Activated CD8-positive, alpha-beta T cell treated with anti-CD3 and anti-CD28 coated beads, Interleukin-2, amount 10 ng/mL, durations not matched to agents 7 days and 5 days (primary cell): ENCODE measurements around the gene FAM227A. TPM values are rescaled to one million over a fixed set of nuclear protein-coding genes. Genes with fewer than 3 reads are reported as not detected.
"Not testable (repeated sequence)": the region's sequence is repeated elsewhere in the genome, so short reads cannot be mapped to it uniquely, and the experiment has no call there.

Experiments
- ATAC-seq: fragments of 150-1000 bp; cut with Tn5 transposase; one replicate; pipeline ENCODE4 v1.10.0; 2021; ENCODE audit warnings: moderate library complexity
- CTCF ChIA-PET: fragments of 350-600 bp; sonication (Branson Sonifier 250); formaldehyde crosslinking; loops from one replicate; lab custom pipeline; 2021; ENCODE audit warnings: antibody characterized with exemption; lab: Charles Lee
- POLR2A ChIA-PET: fragments of 350-600 bp; sonication (Branson Sonifier 250); formaldehyde crosslinking; loops from one replicate; lab custom pipeline; 2021; ENCODE audit warnings: antibody characterized with exemption; lab: Charles Lee
- DNase-seq: peaks from one replicate; pipeline ENCODE4 v3.0.0-alpha.2; 2020
- H3K27ac Mint-ChIP-seq: one replicate; pipeline ENCODE4 v1.8.0; 2021; ENCODE audit warnings: mild to moderate bottlenecking, mixed read lengths
- H3K27me3 Mint-ChIP-seq: one replicate; pipeline ENCODE4 v1.8.0; 2021; ENCODE audit warnings: low read depth, mixed read lengths
- H3K36me3 Mint-ChIP-seq: one replicate; pipeline ENCODE4 v1.8.0; 2021; ENCODE audit warnings: low read depth, mixed read lengths
- H3K4me1 Mint-ChIP-seq: one replicate; pipeline ENCODE4 v1.8.0; 2021; ENCODE audit warnings: low read depth, mixed read lengths
- H3K4me3 Mint-ChIP-seq: one replicate; pipeline ENCODE4 v1.8.0; 2021; ENCODE audit warnings: mild to moderate bottlenecking, mixed read lengths
- H3K9me3 Mint-ChIP-seq: one replicate; pipeline ENCODE4 v1.8.0; 2022; ENCODE audit warnings: mixed read lengths; ENCODE audit not compliant: insufficient read depth
- total RNA-seq, 2 experiments: library from RNA; stranded (reverse); gene quantifications; one replicate each; pipeline ENCODE4 v1.2.3, GENCODE V29; 2021

Gene FAM227A
- total RNA-seq, 2 experiments from 2014 or later = 0.87 to 0.89 TPM

- peak; percentile 64 for DNase-seq
- no peaks in the 10 kb centered on the region for H3K27me3 Mint-ChIP-seq
- POLR2A ChIA-PET = interaction anchor here (0.6 to 2.5 kb wide), 5 partner anchors 25 to 455 kb away, joined by 3 to 21 read pairs (median 3); partner anchors contain the start of genes MAFF and TOMM22
- CTCF ChIA-PET = interaction anchor here (0.8 to 1.8 kb wide), 3 partner anchors 13 to 85 kb away, joined by 3 to 9 read pairs (median 3); partner anchors contain the start of gene TOMM22
- peak overlapping the region; percentile 91 for H3K4me3 Mint-ChIP-seq
- ATAC-seq = peak; percentile 37
- H3K4me1 Mint-ChIP-seq = peaks cover 19% of the 10 kb centered on the region
- H3K36me3 Mint-ChIP-seq = peaks cover 2% of the 10 kb centered on the region
- H3K9me3 Mint-ChIP-seq = no peaks in the 10 kb centered on the region
- H3K27ac Mint-ChIP-seq = peak overlapping the region; percentile 98
These were observed 1.1 kb upstream of the FAM227A start for GRCh38 chr22:38657045-38657909.

GRCh38 chr22:38655519-38656255 is 505 bp downstream of the FAM227A start:
- Mint-ChIP-seq H3K27me3 (no peaks in the 10 kb centered on the region), H3K36me3 (no peaks in the 10 kb centered on the region), H3K27ac (peak overlapping the region; percentile 98), H3K4me1 (peaks cover 19% of the 10 kb centered on the region), H3K4me3 (peak overlapping the region; percentile 91), H3K9me3 (no peaks in the 10 kb centered on the region)
- CTCF ChIA-PET = no interaction called here
- DNase-seq (no peak), ATAC-seq (no peak)
- POLR2A ChIA-PET = interaction anchor here (0.7 kb wide), 1 partner anchor 26 kb away, joined by 4 read pairs; the partner anchor contains the start of gene TOMM22

GRCh38 chr22:38653741-38654140 is 2.5 kb downstream of the FAM227A start:
- POLR2A ChIA-PET = interaction anchor here (1.9 kb wide), 1 partner anchor 28 kb away, joined by 5 read pairs; the partner anchor contains the start of gene TOMM22
- H3K27me3 Mint-ChIP-seq = no peaks in the 10 kb centered on the region
- H3K27ac Mint-ChIP-seq = no peak overlapping the region
- no peak overlapping the region for H3K4me3 Mint-ChIP-seq
- CTCF ChIA-PET = interaction anchor here (0.8 to 1.1 kb wide), 2 partner anchors 28 to 46 kb away, joined by 3 to 4 read pairs; partner anchors contain the start of gene TOMM22
- H3K9me3 Mint-ChIP-seq = no peaks in the 10 kb centered on the region
- ATAC-seq (no peak), DNase-seq (no peak)
- H3K4me1 Mint-ChIP-seq = peaks cover 19% of the 10 kb centered on the region
- H3K36me3 Mint-ChIP-seq = no peaks in the 10 kb centered on the region

GRCh38 chr22:38652859-38653258 is 3.3 kb downstream of the FAM227A start:
- Mint-ChIP-seq H3K4me1 (peaks cover 14% of the 10 kb centered on the region), H3K36me3 (no peaks in the 10 kb centered on the region), H3K27me3 (no peaks in the 10 kb centered on the region), H3K4me3 (no peak overlapping the region), H3K9me3 (no peaks in the 10 kb centered on the region), H3K27ac (no peak overlapping the region)
- DNase-seq (peak; percentile 28), ATAC-seq (no peak)
- POLR2A ChIA-PET = interaction anchor here (1.9 kb wide), 1 partner anchor 29 kb away, joined by 5 read pairs; the partner anchor contains the start of gene TOMM22
- CTCF ChIA-PET = interaction anchor here (0.8 to 1.1 kb wide), 2 partner anchors 29 to 47 kb away, joined by 3 to 4 read pairs; partner anchors contain the start of gene TOMM22

- CTCF ChIA-PET = no interaction called here
- ATAC-seq (no peak), DNase-seq (no peak)
- H3K9me3 Mint-ChIP-seq = no peaks in the 10 kb centered on the region
- H3K36me3 Mint-ChIP-seq = no peaks in the 10 kb centered on the region
- H3K4me3 Mint-ChIP-seq = no peak overlapping the region
- H3K27me3 Mint-ChIP-seq = no peaks in the 10 kb centered on the region
- POLR2A ChIA-PET = no interaction called here
- H3K27ac Mint-ChIP-seq = no peak overlapping the region
- H3K4me1 Mint-ChIP-seq = peaks cover 3% of the 10 kb centered on the region
These were observed 6.2 kb downstream of the FAM227A start for GRCh38 chr22:38649841-38650522.

GRCh38 chr22:38645430-38645829 is 10.8 kb downstream of the FAM227A start:
- CTCF ChIA-PET = no interaction called here
- H3K36me3 Mint-ChIP-seq = no peaks in the 10 kb centered on the region
- no peak for DNase-seq
- H3K4me3 Mint-ChIP-seq = no peak overlapping the region
- POLR2A ChIA-PET = no interaction called here
- ATAC-seq = no peak
- peaks cover 2% of the 10 kb centered on the region for H3K27me3 Mint-ChIP-seq
- no peaks in the 10 kb centered on the region for H3K4me1 Mint-ChIP-seq
- no peak overlapping the region for H3K27ac Mint-ChIP-seq
- no peaks in the 10 kb centered on the region for H3K9me3 Mint-ChIP-seq

GRCh38 chr22:38644245-38644644 is 11.9 kb downstream of the FAM227A start:
- POLR2A ChIA-PET = not testable (repeated sequence)

GRCh38 chr22:38641476-38642040 is 14.6 kb downstream of the FAM227A start:
- H3K9me3 Mint-ChIP-seq = no peaks in the 10 kb centered on the region
- peaks cover 2% of the 10 kb centered on the region for H3K4me1 Mint-ChIP-seq
- no peaks in the 10 kb centered on the region for H3K36me3 Mint-ChIP-seq
- ChIA-PET POLR2A (no interaction called here), CTCF (no interaction called here)
- ATAC-seq = no peak
- no peak for DNase-seq
- H3K27me3 Mint-ChIP-seq = peaks cover 2% of the 10 kb centered on the region
- no peak overlapping the region for H3K4me3 Mint-ChIP-seq
- H3K27ac Mint-ChIP-seq = no peak overlapping the region

More at GRCh38 chr22:38644245-38644644, 11.9 kb downstream of the FAM227A start:
- H3K9me3 Mint-ChIP-seq, DNase-seq, H3K4me3 Mint-ChIP-seq, H3K27ac Mint-ChIP-seq, H3K4me1 Mint-ChIP-seq, H3K27me3 Mint-ChIP-seq, H3K36me3 Mint-ChIP-seq, CTCF ChIA-PET: not testable (repeated sequence)
- ATAC-seq = peak; percentile 51

- Mint-ChIP-seq H3K27me3 (peaks cover 6% of the 10 kb centered on the region), H3K36me3 (no peaks in the 10 kb centered on the region), H3K4me3 (no peak overlapping the region), H3K9me3 (no peaks in the 10 kb centered on the region), H3K27ac (no peak overlapping the region), H3K4me1 (peaks cover 2% of the 10 kb centered on the region)
- DNase-seq (no peak), ATAC-seq (no peak)
- POLR2A ChIA-PET = no interaction called here
- CTCF ChIA-PET = interaction anchor here (0.5 kb wide), 1 partner anchor 9 kb away, joined by 3 read pairs; no protein-coding TSS in a partner anchor
These were observed 17.5 kb downstream of the FAM227A start for GRCh38 chr22:38638728-38639127.

GRCh38 chr22:38638216-38638615 is 18.0 kb downstream of the FAM227A start:
- H3K9me3 Mint-ChIP-seq = no peaks in the 10 kb centered on the region
- H3K27me3 Mint-ChIP-seq = peaks cover 5% of the 10 kb centered on the region
- CTCF ChIA-PET = no interaction called here
- H3K36me3 Mint-ChIP-seq = no peaks in the 10 kb centered on the region
- no peak for DNase-seq
- no peak for ATAC-seq
- H3K4me3 Mint-ChIP-seq = no peak overlapping the region
- POLR2A ChIA-PET = no interaction called here
- no peak overlapping the region for H3K27ac Mint-ChIP-seq
- peaks cover 2% of the 10 kb centered on the region for H3K4me1 Mint-ChIP-seq

GRCh38 chr22:38632528-38632927 is 23.7 kb downstream of the FAM227A start:
- Mint-ChIP-seq H3K9me3 (no peaks in the 10 kb centered on the region), H3K4me3 (no peak overlapping the region), H3K27me3 (peaks cover 6% of the 10 kb centered on the region), H3K27ac (no peak overlapping the region), H3K4me1 (peaks cover 20% of the 10 kb centered on the region), H3K36me3 (no peaks in the 10 kb centered on the region)
- ChIA-PET CTCF (interaction anchor here (1.1 kb wide), 1 partner anchor 580 kb away, joined by 3 read pairs; no protein-coding TSS in a partner anchor), POLR2A (interaction anchor here (1.4 kb wide), 1 partner anchor 62 kb away, joined by 3 read pairs; the partner anchor contains the start of gene DMC1)
- ATAC-seq (no peak), DNase-seq (no peak)
